ENCODE data around the gene PCDH8. TPM values are rescaled to one million over a fixed set of nuclear protein-coding genes. Genes with fewer than 3 reads are reported as not detected.

The PCDH8 gene
- total RNA-seq, 1 experiment from 2014 or later, result not detected

DNA sequence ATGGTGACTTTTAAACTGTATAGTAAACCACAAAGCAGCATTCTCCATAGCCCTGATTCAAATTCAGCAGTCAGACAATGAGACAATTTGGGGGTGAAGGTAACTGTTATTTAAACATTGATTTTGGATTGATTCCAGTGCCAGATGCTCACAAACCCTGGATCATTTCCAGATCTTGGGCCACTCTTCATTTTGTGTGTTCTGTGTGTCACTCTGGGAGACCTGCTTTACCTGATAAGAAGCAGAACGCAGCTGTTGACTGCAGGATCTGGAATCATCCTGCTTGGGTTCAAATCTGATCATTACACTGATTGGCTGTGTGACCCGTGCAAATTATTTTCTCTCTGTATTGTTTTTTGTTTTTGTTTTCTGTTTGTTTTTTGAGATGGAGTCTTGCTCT, 4.0 kb upstream of the PCDH8 start:
- H3K4me1 ChIP-seq, result no peaks in the 10 kb centered on the region
- peaks cover 8% of the 10 kb centered on the region for H3K36me3 Mint-ChIP-seq (ENCODE audit: insufficient read depth, unreplicated experiment)
- no TSS peak for BruUV-seq (replicated peaks)
- peak overlapping the region; percentile 74; the same call in 1 of the 2 replicates for H3K4me3 ChIP-seq (ENCODE audit: low read depth, low read length)
- H3K4me1 Mint-ChIP-seq (ENCODE audit: low read depth, unreplicated experiment), result no peaks in the 10 kb centered on the region
- H3K9me3 ChIP-seq, result no peaks in the 10 kb centered on the region
- POLR2A ChIA-PET, result no interaction called here
- CTCF ChIA-PET, result interaction anchor here (2.4 kb wide), 1 partner anchor 116 kb away, joined by 13 read pairs; no protein-coding TSS in a partner anchor
- peak overlapping the region; percentile 44 for H3K4me3 Mint-ChIP-seq (ENCODE audit: unreplicated experiment)
- TF ChIP-seq, protein P1, sequence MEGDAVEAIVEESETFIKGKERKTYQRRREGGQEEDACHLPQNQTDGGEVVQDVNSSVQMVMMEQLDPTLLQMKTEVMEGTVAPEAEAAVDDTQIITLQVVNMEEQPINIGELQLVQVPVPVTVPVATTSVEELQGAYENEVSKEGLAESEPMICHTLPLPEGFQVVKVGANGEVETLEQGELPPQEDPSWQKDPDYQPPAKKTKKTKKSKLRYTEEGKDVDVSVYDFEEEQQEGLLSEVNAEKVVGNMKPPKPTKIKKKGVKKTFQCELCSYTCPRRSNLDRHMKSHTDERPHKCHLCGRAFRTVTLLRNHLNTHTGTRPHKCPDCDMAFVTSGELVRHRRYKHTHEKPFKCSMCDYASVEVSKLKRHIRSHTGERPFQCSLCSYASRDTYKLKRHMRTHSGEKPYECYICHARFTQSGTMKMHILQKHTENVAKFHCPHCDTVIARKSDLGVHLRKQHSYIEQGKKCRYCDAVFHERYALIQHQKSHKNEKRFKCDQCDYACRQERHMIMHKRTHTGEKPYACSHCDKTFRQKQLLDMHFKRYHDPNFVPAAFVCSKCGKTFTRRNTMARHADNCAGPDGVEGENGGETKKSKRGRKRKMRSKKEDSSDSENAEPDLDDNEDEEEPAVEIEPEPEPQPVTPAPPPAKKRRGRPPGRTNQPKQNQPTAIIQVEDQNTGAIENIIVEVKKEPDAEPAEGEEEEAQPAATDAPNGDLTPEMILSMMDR (IDR thresholded peaks at IDR 0.05; ENCODE audit: insufficient read depth in 1 of 2, low read depth in 1 of 2, low read length in 1 of 2, severe bottlenecking in 1 of 2, unreplicated experiment in 1 of 2), result no peak
- H3K27me3 ChIP-seq (replicated peaks; ENCODE audit: control insufficient read depth, insufficient read depth, low read length), result no peaks in the 10 kb centered on the region
- no peaks in the 10 kb centered on the region for H3K9me3 Mint-ChIP-seq (ENCODE audit: unreplicated experiment)
- intact Hi-C loops (cut with micrococcal nuclease; ENCODE audit: unreplicated experiment), result no loop called here
- H3K27ac Mint-ChIP-seq (ENCODE audit: unreplicated experiment), result no peak overlapping the region
- H3K27me3 Mint-ChIP-seq (ENCODE audit: insufficient read depth, unreplicated experiment), result peaks cover 14% of the 10 kb centered on the region
- DNase-seq, result no peak
- no peaks in the 10 kb centered on the region for H3K36me3 ChIP-seq (ENCODE audit: control insufficient read depth, insufficient read depth, low read length)

DNA sequence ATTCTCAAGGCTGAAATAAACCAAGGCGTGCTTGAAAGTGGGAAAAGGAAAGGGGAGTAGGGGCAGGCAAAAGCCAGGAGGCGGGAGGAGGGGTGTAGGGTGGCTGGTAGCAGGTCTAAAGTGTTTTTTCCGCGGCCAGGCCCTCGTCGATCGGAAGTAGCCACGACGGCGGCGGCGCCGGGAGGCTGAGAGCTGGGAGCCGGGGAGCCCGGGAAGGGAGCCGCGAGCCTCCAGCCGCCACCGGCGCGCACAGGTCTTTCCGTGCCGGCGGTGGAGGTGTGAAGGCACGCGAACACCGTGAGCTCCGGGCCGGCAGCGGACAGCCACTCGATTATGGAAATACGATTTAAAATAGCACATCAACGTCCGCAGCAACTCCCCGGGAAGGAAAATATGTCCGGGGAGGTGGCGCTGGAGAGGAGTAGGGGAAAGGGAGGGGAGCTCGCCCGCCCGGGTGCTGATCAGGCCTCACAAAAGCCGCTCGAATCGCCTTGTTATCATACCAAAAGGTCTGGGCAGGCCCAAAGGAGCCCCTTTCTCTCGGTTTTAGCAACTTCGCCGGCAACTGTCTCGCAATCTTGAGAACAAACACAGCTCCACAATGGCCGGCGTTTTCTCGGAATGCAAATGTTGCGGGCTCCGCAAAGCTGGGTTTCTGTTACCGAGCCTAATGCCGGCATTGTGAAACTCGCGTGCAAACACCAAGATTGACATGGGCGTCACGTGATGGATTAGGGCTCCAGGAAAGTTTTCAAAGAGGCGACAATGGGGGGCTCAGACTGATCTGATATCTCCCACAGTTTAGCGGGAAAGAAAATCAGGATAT, 2.9 kb upstream of the PCDH8 start:
- Histone ChIP-seq H3K9me3 (no peaks in the 10 kb centered on the region), H3K36me3 (ENCODE audit: control insufficient read depth, insufficient read depth, low read length) (no peaks in the 10 kb centered on the region), H3K27me3 (replicated peaks; ENCODE audit: control insufficient read depth, insufficient read depth, low read length) (no peaks in the 10 kb centered on the region), H3K4me3 (ENCODE audit: low read depth, low read length) (peak overlapping the region; percentile 74), H3K4me1 (no peaks in the 10 kb centered on the region)
- H3K27ac Mint-ChIP-seq (ENCODE audit: unreplicated experiment), result peak overlapping the region; percentile 83
- TF ChIP-seq, protein P1 (IDR thresholded peaks at IDR 0.05; ENCODE audit: insufficient read depth in 1 of 2, low read depth in 1 of 2, low read length in 1 of 2, severe bottlenecking in 1 of 2, unreplicated experiment in 1 of 2), result peak in 1 of 2 experiments; percentile 4
- intact Hi-C loops (cut with micrococcal nuclease; ENCODE audit: unreplicated experiment), result loop anchor here (2.0 kb wide), 1 partner anchor 235 kb away; no protein-coding TSS in a partner anchor
- peak overlapping the region; percentile 87 for H3K4me3 Mint-ChIP-seq (ENCODE audit: unreplicated experiment)
- no peaks in the 10 kb centered on the region for H3K9me3 Mint-ChIP-seq (ENCODE audit: unreplicated experiment)
- no peaks in the 10 kb centered on the region for H3K4me1 Mint-ChIP-seq (ENCODE audit: low read depth, unreplicated experiment)
- H3K27me3 Mint-ChIP-seq (ENCODE audit: insufficient read depth, unreplicated experiment), result peaks cover 14% of the 10 kb centered on the region
- peaks cover 8% of the 10 kb centered on the region for H3K36me3 Mint-ChIP-seq (ENCODE audit: insufficient read depth, unreplicated experiment)
- DNase-seq, result peak; percentile 59 to 63
- ChIA-PET CTCF (interaction anchor here (0.5 to 2.4 kb wide), 3 partner anchors 9 to 117 kb away, joined by 3 to 13 read pairs (median 4); no protein-coding TSS in a partner anchor), POLR2A (no interaction called here)
- BruUV-seq (replicated peaks), result no TSS peak

DNA sequence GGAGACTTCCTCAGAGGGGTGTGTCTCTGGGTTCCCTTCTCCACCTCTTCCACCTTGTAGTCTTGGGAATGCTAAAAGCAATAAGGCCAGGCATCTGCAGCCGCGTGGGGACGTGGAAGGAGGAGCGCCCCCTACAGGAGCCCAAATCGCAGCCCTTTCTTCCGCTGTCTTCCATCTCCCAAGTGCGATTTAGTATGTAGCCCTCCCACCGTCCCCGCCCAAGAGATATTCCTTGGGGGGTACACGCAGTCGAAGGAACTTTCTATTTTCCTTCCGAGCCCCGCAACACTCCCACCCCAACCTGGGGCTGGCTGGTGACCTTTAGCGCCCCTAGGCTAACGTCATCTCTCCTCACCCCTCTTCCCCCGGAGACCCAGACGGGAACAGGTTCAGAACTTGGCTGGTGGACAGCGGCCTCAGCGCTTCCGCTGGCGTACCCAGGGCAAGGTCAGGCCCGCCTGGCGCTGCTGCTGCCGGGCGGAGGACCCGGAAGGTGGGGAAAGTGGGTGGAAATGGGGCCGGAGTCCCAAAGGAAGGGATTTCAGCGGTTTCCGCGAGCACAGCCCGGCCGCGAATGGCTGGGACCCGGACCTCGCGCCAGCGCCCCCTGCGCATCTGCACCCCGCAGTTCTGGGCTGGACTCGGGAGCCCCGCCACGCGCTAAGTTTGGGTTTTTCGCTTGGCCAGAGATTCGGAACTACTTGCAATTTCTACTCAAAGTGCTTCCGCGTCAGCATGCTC, 2.1 kb upstream of the PCDH8 start:
- peak; percentile 82 to 87 for DNase-seq
- Mint-ChIP-seq H3K27ac (ENCODE audit: unreplicated experiment) (peak overlapping the region; percentile 83), H3K27me3 (ENCODE audit: insufficient read depth, unreplicated experiment) (peaks cover 9% of the 10 kb centered on the region), H3K36me3 (ENCODE audit: insufficient read depth, unreplicated experiment) (peaks cover 8% of the 10 kb centered on the region), H3K4me3 (ENCODE audit: unreplicated experiment) (peak overlapping the region; percentile 87), H3K9me3 (ENCODE audit: unreplicated experiment) (no peaks in the 10 kb centered on the region), H3K4me1 (ENCODE audit: low read depth, unreplicated experiment) (no peaks in the 10 kb centered on the region)
- Histone ChIP-seq H3K36me3 (ENCODE audit: control insufficient read depth, insufficient read depth, low read length) (no peaks in the 10 kb centered on the region), H3K27me3 (replicated peaks; ENCODE audit: control insufficient read depth, insufficient read depth, low read length) (no peaks in the 10 kb centered on the region), H3K4me3 (ENCODE audit: low read depth, low read length) (peak overlapping the region; percentile 74), H3K9me3 (no peaks in the 10 kb centered on the region), H3K4me1 (no peaks in the 10 kb centered on the region)
- intact Hi-C loops (cut with micrococcal nuclease; ENCODE audit: unreplicated experiment), result loop anchor here (2.0 kb wide), 1 partner anchor 234 kb away; no protein-coding TSS in a partner anchor
- BruUV-seq (replicated peaks), result no TSS peak
- TF ChIP-seq, protein P1 (IDR thresholded peaks at IDR 0.05; ENCODE audit: insufficient read depth in 1 of 2, low read depth in 1 of 2, low read length in 1 of 2, severe bottlenecking in 1 of 2, unreplicated experiment in 1 of 2), result no peak
- ChIA-PET POLR2A (no interaction called here), CTCF (interaction anchor here (2.4 kb wide), 1 partner anchor 118 kb away, joined by 13 read pairs; no protein-coding TSS in a partner anchor)

Data from Caco-2 (cell line).